H1 (cell line): ENCODE data around the gene LTB4R. TPM values are rescaled to one million over a fixed set of nuclear protein-coding genes. Genes with fewer than 3 reads are reported as not detected.

ENCODE experiments used
- CTCF ChIA-PET: fragments of 300-600 bp; sonication (Branson Sonifier 250); formaldehyde crosslinking; loops from one replicate; lab custom pipeline; 2021; ENCODE audit not compliant: partially characterized antibody; lab: Charles Lee
- POLR2A ChIA-PET: fragments of 300-600 bp; sonication (Branson Sonifier 250); formaldehyde crosslinking; loops from one replicate; lab custom pipeline; 2021; ENCODE audit warnings: inconsistent platforms; ENCODE audit not compliant: partially characterized antibody; lab: Charles Lee
- DNase-seq, 2 experiments: peaks; one replicate each; pipeline versions ENCODE4 v3.0.0 to v3.0.0-alpha.2; 2010 to 2022; ENCODE audit warnings: low spot score in 2 of 2, low read depth in 1 of 2, mixed read lengths in 1 of 2
- FAIRE-seq: peaks from 2 replicates; lab custom pipeline; 2011; peaks lifted over from hg19 to GRCh38; lab: Jason Lieb, UNC
- H2AFZ ChIP-seq: 2 replicates; pipeline ENCODE4 v1.8.1; 2012; ENCODE audit warnings: low read length, inconsistent platforms
- H2AK5ac ChIP-seq: 2 replicates; pipeline ENCODE4 v1.6.1; 2013; ENCODE audit warnings: low read depth, low read length
- H2BK120ac ChIP-seq: replicated peaks from 2 replicates; pipeline ENCODE3; 2013; ENCODE audit warnings: low read depth, low read length, inconsistent platforms
- H2BK12ac ChIP-seq: 2 replicates; pipeline ENCODE4 v1.6.1; 2013; ENCODE audit warnings: low read depth, low read length
- H2BK15ac ChIP-seq: 2 replicates; pipeline ENCODE4 v1.6.1; 2013; ENCODE audit warnings: low read length
- H2BK20ac ChIP-seq: 2 replicates; pipeline ENCODE4 v1.6.1; 2013; ENCODE audit warnings: low read length
- H2BK5ac ChIP-seq: 2 replicates; pipeline ENCODE4 v1.6.1; 2013; ENCODE audit warnings: low read depth, low read length
- H3K14ac ChIP-seq: 2 replicates; pipeline ENCODE4 v1.6.1; 2013; ENCODE audit warnings: inconsistent platforms; ENCODE audit not compliant: insufficient read length
- H3K18ac ChIP-seq: 2 replicates; pipeline ENCODE4 v1.6.1; 2013; ENCODE audit warnings: low read length; ENCODE audit errors: extremely low read depth
- H3K23ac ChIP-seq: 2 replicates; pipeline ENCODE4 v1.6.1; 2013; ENCODE audit warnings: inconsistent platforms; ENCODE audit not compliant: insufficient read length
- H3K23me2 ChIP-seq: 2 replicates; pipeline ENCODE4 v1.6.1; 2013; ENCODE audit warnings: low read depth, low read length
- H3K27ac ChIP-seq: 2 replicates; pipeline ENCODE4 v1.6.1; 2011; ENCODE audit warnings: low read depth, low read length, inconsistent platforms
- H3K27me3 ChIP-seq, 4 experiments: replicated peaks in 1 of 4; 1 replicate in 1 of 4; 2 replicates in 3 of 4; pipeline versions ENCODE4 v1.6.1 to v1.8.1; 2011 to 2013; ENCODE audit warnings: low read length in 3 of 4, mild to moderate bottlenecking in 3 of 4, inconsistent platforms in 2 of 4, mixed read lengths in 2 of 4, moderate library complexity in 1 of 4; ENCODE audit not compliant: control insufficient read depth in 3 of 4, insufficient read depth in 3 of 4; ENCODE audit errors: extremely low read depth in 1 of 4
- H3K36me3 ChIP-seq, 4 experiments: 2 replicates each; pipeline versions ENCODE4 v1.6.1 to v1.8.1; 2011 to 2013; ENCODE audit warnings: mild to moderate bottlenecking in 4 of 4, low read length in 3 of 4, moderate library complexity in 2 of 4, control low read depth in 1 of 4, inconsistent platforms in 1 of 4; ENCODE audit not compliant: insufficient read depth in 4 of 4, control insufficient read depth in 2 of 4
- H3K4ac ChIP-seq: replicated peaks from 2 replicates; pipeline ENCODE3; 2013; ENCODE audit warnings: low read length, low read depth, mixed read lengths, inconsistent platforms; ENCODE audit not compliant: insufficient read length
- H3K4me1 ChIP-seq, 4 experiments: replicated peaks in 1 of 4; 1 replicate in 1 of 4; 2 replicates in 3 of 4; pipeline versions ENCODE4 v1.6.1 to v1.8.1; 2011 to 2013; ENCODE audit warnings: low read length in 3 of 4, inconsistent platforms in 2 of 4, mixed read lengths in 1 of 4; ENCODE audit not compliant: insufficient read depth in 4 of 4, control insufficient read depth in 3 of 4
- H3K4me2 ChIP-seq, 2 experiments: 2 replicates each; pipeline versions ENCODE4 v1.6.1 to v1.8.1; 2011 to 2013; ENCODE audit warnings: low read depth in 2 of 2, low read length in 2 of 2, control low read depth in 1 of 2, inconsistent platforms in 1 of 2, mild to moderate bottlenecking in 1 of 2; ENCODE audit not compliant: insufficient read depth in 1 of 2
- H3K4me3 ChIP-seq, 4 experiments: fragments of 200-600, 300-600 bp in 1 of 4; sonication (generic), shearing (Covaris generic), sonication (Bioruptor Twin) in 1 of 4; 2 replicates each; pipeline versions ENCODE4 v1.5.1 to v1.8.1; 2011 to 2016; ENCODE audit warnings: low read length in 4 of 4, low read depth in 3 of 4, control low read depth in 2 of 4, inconsistent platforms in 2 of 4, mild to moderate bottlenecking in 2 of 4, mixed read lengths in 1 of 4, moderate library complexity in 1 of 4; ENCODE audit not compliant: insufficient read depth in 2 of 4; ENCODE audit errors: extremely low read depth in 1 of 4
- H3K56ac ChIP-seq: replicated peaks from 2 replicates; pipeline ENCODE3; 2013; ENCODE audit warnings: low read depth, mild to moderate bottlenecking, mixed read lengths, low read length, inconsistent platforms; ENCODE audit not compliant: insufficient read length
- H3K79me1 ChIP-seq: 2 replicates; pipeline ENCODE4 v1.6.1; 2013; ENCODE audit warnings: low read depth, low read length, control low read depth
- H3K79me2 ChIP-seq, 2 experiments: 2 replicates each; pipeline versions ENCODE4 v1.6.1 to v1.8.1; 2012 to 2013; ENCODE audit warnings: low read length in 2 of 2, mild to moderate bottlenecking in 2 of 2, inconsistent platforms in 1 of 2; ENCODE audit not compliant: insufficient read depth in 2 of 2, control insufficient read depth in 1 of 2
- H3K9ac ChIP-seq, 4 experiments: replicated peaks in 1 of 4; 1 replicate in 1 of 4; 2 replicates in 3 of 4; pipeline versions ENCODE4 v1.6.1 to v1.8.1; 2011 to 2013; ENCODE audit warnings: low read depth in 3 of 4, low read length in 3 of 4, control low read depth in 2 of 4, mild to moderate bottlenecking in 2 of 4, moderate library complexity in 2 of 4, inconsistent platforms in 1 of 4; ENCODE audit errors: extremely low read depth in 1 of 4
- H3K9me3 ChIP-seq, 2 experiments: 2 replicates each; pipeline versions ENCODE4 v1.6.1 to v1.8.1; 2012 to 2013; ENCODE audit warnings: mild to moderate bottlenecking in 2 of 2, moderate library complexity in 2 of 2, control low read depth in 1 of 2, inconsistent platforms in 1 of 2, low read depth in 1 of 2, low read length in 1 of 2, mixed read lengths in 1 of 2; ENCODE audit not compliant: insufficient read depth in 2 of 2
- H4K20me1 ChIP-seq, 2 experiments: replicated peaks in 1 of 2; 2 replicates each; pipeline versions ENCODE3 to v1.8.1; 2011 to 2013; ENCODE audit warnings: inconsistent platforms in 2 of 2, low read length in 2 of 2, mild to moderate bottlenecking in 1 of 2; ENCODE audit not compliant: insufficient read depth in 2 of 2, control insufficient read depth in 1 of 2
- H4K5ac ChIP-seq: 2 replicates; pipeline ENCODE4 v1.6.1; 2013; ENCODE audit warnings: low read length, low read depth, mixed read lengths, inconsistent platforms; ENCODE audit not compliant: insufficient read length
- H4K8ac ChIP-seq: 2 replicates; pipeline ENCODE4 v1.8.0; 2013; ENCODE audit warnings: mild to moderate bottlenecking, moderate library complexity, low read length, inconsistent platforms; ENCODE audit not compliant: insufficient read depth; ENCODE audit errors: extremely low read depth
- H4K91ac ChIP-seq: replicated peaks from 2 replicates; pipeline ENCODE3; 2013; ENCODE audit warnings: low read length, mixed read lengths, inconsistent platforms; ENCODE audit not compliant: insufficient read length
- ASH2L ChIP-seq: fragments of 200-600, 300-600 bp; sonication (generic); IDR thresholded peaks from one replicate; pipeline ENCODE4 v1.7.1; 2017; ENCODE audit warnings: low read length
- BACH1 ChIP-seq: IDR thresholded peaks from 2 replicates; pipeline ENCODE4 v1.6.1; 2012; ENCODE audit warnings: low read length, improper control_type of control experiment
- BCL11A ChIP-seq, 2 experiments: IDR thresholded peaks; one replicate each; pipeline ENCODE4 v1.6.1; 2011; ENCODE audit warnings: low read depth in 2 of 2, low read length in 2 of 2, mild to moderate bottlenecking in 2 of 2
- CHD1 ChIP-seq: IDR thresholded peaks from 2 replicates; pipeline ENCODE4 v1.6.1; 2012; ENCODE audit warnings: low read depth, low read length, improper control_type of control experiment
- CREB1 ChIP-seq: IDR thresholded peaks from 2 replicates; pipeline ENCODE4 v1.6.1; 2012; ENCODE audit warnings: inconsistent platforms
- EZH2 ChIP-seq: fragments of 200-600 bp; sonication (generic); IDR thresholded peaks from 2 replicates; pipeline ENCODE4 v1.7.1; 2012; ENCODE audit warnings: low read depth, mild to moderate bottlenecking, moderate library complexity, low read length, inconsistent platforms; ENCODE audit not compliant: severe bottlenecking
- GABPA ChIP-seq: IDR thresholded peaks from 2 replicates; pipeline ENCODE4 v1.6.1; 2011; ENCODE audit warnings: mild to moderate bottlenecking, low read length, moderate library complexity, borderline replicate concordance; ENCODE audit not compliant: insufficient read depth
- KDM5A ChIP-seq: fragments of 200-600 bp; IDR thresholded peaks from 2 replicates; pipeline ENCODE4 v1.7.1; 2012; ENCODE audit warnings: mild to moderate bottlenecking, low read length, inconsistent platforms, mixed read lengths
- MAFK ChIP-seq: IDR thresholded peaks from 2 replicates; pipeline ENCODE4 v1.6.1; 2012; ENCODE audit warnings: low read depth, mild to moderate bottlenecking, improper control_type of control experiment, low read length
- POU5F1 ChIP-seq: IDR thresholded peaks from 2 replicates; pipeline ENCODE4 v1.6.1; 2011; ENCODE audit warnings: low read depth, mild to moderate bottlenecking, low read length, moderate library complexity
- SP2 ChIP-seq: IDR thresholded peaks from 2 replicates; pipeline ENCODE4 v1.6.1; 2012; ENCODE audit warnings: mild to moderate bottlenecking, low read length, inconsistent platforms
- WGBS, 2 experiments: shearing (Covaris generic) in 1 of 2; methylation state at CpG; one replicate each; pipeline versions ENCODE4 v1.1.6 to v1.1.7; 2013 to 2015; ENCODE audit warnings: low lambda C conversion rate in 2 of 2, mixed read lengths in 2 of 2, inconsistent platforms in 1 of 2, low coverage in 1 of 2, missing lambda C conversion rate in 1 of 2; ENCODE audit not compliant: insufficient replicate concordance in 2 of 2, insufficient coverage in 1 of 2, insufficient read length in 1 of 2; ENCODE audit errors: extremely low coverage in 1 of 2, missing lambda C conversion rate in 1 of 2; 5-methylcytosine and 5-hydroxymethylcytosine counted together
- polyA plus RNA-seq, 7 experiments: library from polyadenylated mRNA; depleted of rRNA in 3 of 7; stranded (reverse) in 5 of 7; unstranded in 2 of 7; fragments of >200 nt in 5 of 7; fragments of 200-250 nt in 2 of 7; gene quantifications; 1 replicate in 5 of 7; 2 replicates in 1 of 7; 4 replicates in 1 of 7; pipeline versions ENCODE4 v1.2.1 to v1.2.3, GENCODE V29; 2011 to 2013; ENCODE audit warnings: missing spikeins in 2 of 7, mixed read lengths in 2 of 7
- total RNA-seq: library from RNA; stranded (reverse); fragmentation: NEBNext Ultra II Directional; extraction: Animal tissue kit (Norgen Biotek cat#: 25700); gene quantifications from 2 replicates; pipeline ENCODE4 v1.2.1, GENCODE V29; 2021
- TF ChIP-seq, protein P1 (sequence below): IDR thresholded peaks from 2 replicates; pipeline ENCODE4 v1.6.1; 2011; ENCODE audit warnings: low read depth, mild to moderate bottlenecking, low read length; ENCODE audit not compliant: insufficient read depth

LTB4R gene
- total and polyA plus RNA-seq, 2 of the 8 experiments (the other 6 are each of a cell fraction or from before 2014, with no cell fraction given) = 4.1 to 6.7 TPM

DNA sequence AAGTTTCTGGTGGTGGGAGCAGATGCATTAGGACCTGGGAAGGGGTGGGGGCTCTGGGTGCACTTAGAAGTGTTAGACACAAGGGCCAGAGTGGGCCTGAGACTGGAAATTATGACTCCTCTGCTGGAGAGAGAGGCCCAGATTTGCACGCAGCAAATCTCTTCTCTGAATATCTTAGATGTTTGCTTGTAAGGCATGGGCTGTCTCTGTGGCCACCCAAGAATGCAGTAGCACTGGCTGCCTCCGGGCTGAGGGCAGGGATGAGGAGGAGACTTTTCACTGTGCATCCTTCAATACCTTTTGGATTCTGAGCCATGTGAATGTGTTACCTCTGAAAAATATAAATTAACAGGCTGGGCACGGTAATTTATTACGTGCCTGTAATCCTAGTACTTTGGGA lies 26.0 kb upstream of the LTB4R start:
- H3K4me2 ChIP-seq = no peak overlapping the region
- H4K91ac ChIP-seq = no peak overlapping the region
- no peak overlapping the region for H3K18ac ChIP-seq
- H3K56ac ChIP-seq = no peak overlapping the region
- H3K14ac ChIP-seq = no peak overlapping the region
- no peak overlapping the region for H2BK12ac ChIP-seq
- H2BK5ac ChIP-seq = no peak overlapping the region
- H3K4ac ChIP-seq = no peak overlapping the region
- H2BK120ac ChIP-seq = no peak overlapping the region
- no peak overlapping the region for H3K23ac ChIP-seq
- no peak overlapping the region for H3K27ac ChIP-seq
- no peak overlapping the region for H4K8ac ChIP-seq
- no peak overlapping the region for H3K9ac ChIP-seq
- no peak for FAIRE-seq
- no peaks in the 10 kb centered on the region for H3K27me3 ChIP-seq
- H2BK15ac ChIP-seq = no peak overlapping the region
- 89% methylated on average over 4 of the region's 4 CpGs; no CpG with 5 or more reads in 1 of the 2 experiments for WGBS, 2 experiments
- no peaks in the 10 kb centered on the region for H3K79me2 ChIP-seq
- ChIA-PET POLR2A (interaction anchor here (1.2 to 1.5 kb wide), 3 partner anchors 10 to 42 kb away, joined by 3 to 7 read pairs (median 4); partner anchors contain the start of genes RABGGTA and TINF2), CTCF (interaction anchor here (0.9 to 11.5 kb wide), 6 partner anchors 13 to 47 kb away, joined by 3 to 137 read pairs (median 37); partner anchors contain the start of genes CIDEB, DHRS1, LTB4R2 and NOP9)
- no peak overlapping the region for H4K5ac ChIP-seq
- no peak overlapping the region for H2AK5ac ChIP-seq
- H3K36me3 ChIP-seq = peaks cover 0 to 5% (median 0%) of the 10 kb centered on the region in 4 experiments; a peak in 1 of 8 replicates
- no peaks in the 10 kb centered on the region for H3K9me3 ChIP-seq
- H4K20me1 ChIP-seq = peaks cover 0 to 3% of the 10 kb centered on the region in 2 experiments
- no peak overlapping the region for H3K4me3 ChIP-seq
- no peaks in the 10 kb centered on the region; the same call in 1 of the 2 replicates for H3K79me1 ChIP-seq
- TF ChIP-seq MAFK (no peak), BCL11A (IDR thresholded peaks at IDR 0.05; ENCODE audit: low read depth in 2 of 2, low read length in 2 of 2) (no peak), ASH2L (no peak), SP2 (no peak), CREB1 (no peak), POU5F1 (no peak), CHD1 (no peak), GABPA (no peak), KDM5A (no peak), EZH2 (no peak), BACH1 (no peak)
- TF ChIP-seq, protein P1, sequence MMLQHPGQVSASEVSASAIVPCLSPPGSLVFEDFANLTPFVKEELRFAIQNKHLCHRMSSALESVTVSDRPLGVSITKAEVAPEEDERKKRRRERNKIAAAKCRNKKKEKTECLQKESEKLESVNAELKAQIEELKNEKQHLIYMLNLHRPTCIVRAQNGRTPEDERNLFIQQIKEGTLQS = no peak
- no peaks in the 10 kb centered on the region for H3K4me1 ChIP-seq
- no peaks in the 10 kb centered on the region for H3K23me2 ChIP-seq
- H2BK20ac ChIP-seq = no peak overlapping the region
- H2AFZ ChIP-seq = no peak overlapping the region
- no peak for DNase-seq
